DMS79 treated with DMSO at 0.1 percent for 48 hours (cell line): ENCODE data around the gene C11orf58.
A peak's percentile ranks its signal among the peaks of the same experiment; 100 is the strongest.

Experiments
- DNase-seq: peaks from one replicate; lab custom pipeline; 2025; lab: John Stamatoyannopoulos, UW

Gene C11orf58

DNA sequence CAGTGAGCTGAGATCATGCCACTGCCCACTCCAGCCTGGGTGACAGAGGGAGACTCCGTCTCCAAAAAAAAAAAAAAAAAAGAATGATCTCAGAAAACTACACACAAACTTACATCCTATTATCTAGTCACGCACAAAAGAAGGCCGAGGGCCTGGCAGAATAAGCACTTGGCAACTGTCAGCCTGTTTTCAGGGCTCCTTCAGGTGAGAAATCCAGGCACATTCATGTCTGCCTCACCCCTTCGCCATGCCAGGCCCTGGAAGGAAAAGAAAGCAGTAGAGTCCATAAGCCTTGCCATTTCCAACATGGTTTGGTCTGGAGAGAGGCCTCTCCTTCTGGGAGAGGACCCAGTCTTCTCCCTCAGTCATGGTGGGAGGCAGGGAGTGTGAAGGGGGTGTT lies 30.9 kb downstream of the C11orf58 start:
- DNase-seq, result no peak

DNA sequence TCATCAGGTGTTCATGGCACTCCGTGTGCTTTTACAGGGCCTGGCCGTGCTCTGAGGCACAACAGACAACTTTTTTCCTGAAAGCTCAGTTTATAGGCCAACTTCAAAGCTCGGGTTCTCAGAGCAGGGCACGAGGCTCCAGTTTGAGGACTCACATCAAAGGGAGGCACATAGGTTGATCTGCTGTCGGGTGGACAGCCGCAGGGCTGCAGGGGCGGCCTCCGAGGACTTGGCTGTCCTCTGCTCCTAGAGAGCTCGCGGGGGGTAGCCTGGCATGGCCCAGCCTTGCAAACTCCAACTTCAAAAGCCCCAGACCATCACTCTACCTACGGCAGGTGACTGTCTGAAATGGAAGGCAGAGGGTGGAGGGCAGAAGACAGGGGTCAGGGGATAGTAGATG lies 31.6 kb downstream of the C11orf58 start:
- DNase-seq, result no peak

DNA sequence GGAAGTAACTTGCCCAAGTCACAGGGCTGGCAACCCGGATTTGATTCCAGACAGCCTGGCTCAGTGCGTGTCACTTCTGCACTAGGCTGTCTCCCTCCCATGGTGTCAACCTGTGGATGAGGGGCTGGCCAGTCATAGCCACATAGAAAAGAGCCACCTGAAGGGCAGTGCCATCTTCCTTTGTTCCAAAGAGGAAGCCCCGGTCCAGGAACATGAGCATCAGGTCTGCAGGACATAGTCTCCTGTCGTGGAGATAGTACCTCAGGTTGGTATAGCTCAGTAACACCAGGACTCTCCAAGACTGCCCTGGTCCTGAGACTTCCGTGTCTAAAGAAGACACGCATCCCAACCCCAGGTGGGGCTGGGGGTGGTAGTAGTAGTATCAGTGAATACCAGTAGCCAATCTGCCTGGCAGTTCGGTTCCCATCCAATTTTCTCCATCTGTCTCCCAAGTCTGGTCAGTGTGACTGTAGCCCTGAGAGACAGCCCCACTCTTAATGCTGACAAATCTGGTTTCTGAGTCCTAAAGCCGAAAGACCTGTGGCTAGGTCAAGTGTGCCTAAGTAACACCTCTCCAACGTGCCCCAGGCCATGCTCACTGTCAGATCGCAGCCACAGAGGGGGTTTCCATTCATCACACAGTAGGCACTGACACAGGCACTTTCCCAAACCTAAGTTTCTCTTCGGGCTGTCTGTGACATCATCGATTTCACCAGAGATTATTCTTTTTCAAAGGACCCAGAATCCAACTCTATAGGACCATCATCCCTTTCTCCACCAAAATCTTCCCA lies 33.1 kb downstream of the C11orf58 start:
- no peak for DNase-seq

GRCh38 chr11:16772141-16772512 lies 33.7 kb downstream of the C11orf58 start:
- DNase-seq, result no peak

GRCh38 chr11:16773981-16774935 lies 35.8 kb downstream of the C11orf58 start:
- DNase-seq, result no peak

GRCh38 chr11:16774936-16775613 lies 36.6 kb downstream of the C11orf58 start:
- DNase-seq, result no peak

- DNase-seq, result peak; percentile 10
Measured at GRCh38 chr11:16775614-16776283, 37.3 kb downstream of the C11orf58 start.

- peak; percentile 92 for DNase-seq
Measured at GRCh38 chr11:16776711-16777612, 38.5 kb downstream of the C11orf58 start.

DNA sequence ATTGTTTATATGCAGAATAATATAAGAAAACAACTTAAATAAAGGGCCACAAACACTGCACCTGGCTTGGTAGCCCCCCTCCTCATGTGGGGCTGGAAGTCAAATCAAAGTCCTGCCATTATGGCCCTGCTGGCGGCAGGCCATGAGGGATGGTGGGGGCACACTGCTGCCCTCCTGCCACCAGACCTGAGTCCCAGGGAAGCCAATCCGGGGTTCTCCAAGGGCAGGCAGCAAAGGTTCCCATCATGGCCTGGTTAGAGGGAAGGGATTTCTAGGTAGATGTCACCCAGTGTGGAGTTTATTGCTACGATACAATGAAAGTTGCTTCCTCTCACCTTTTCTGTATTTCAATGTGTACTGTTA lies 39.1 kb downstream of the C11orf58 start:
- no peak for DNase-seq

DNA sequence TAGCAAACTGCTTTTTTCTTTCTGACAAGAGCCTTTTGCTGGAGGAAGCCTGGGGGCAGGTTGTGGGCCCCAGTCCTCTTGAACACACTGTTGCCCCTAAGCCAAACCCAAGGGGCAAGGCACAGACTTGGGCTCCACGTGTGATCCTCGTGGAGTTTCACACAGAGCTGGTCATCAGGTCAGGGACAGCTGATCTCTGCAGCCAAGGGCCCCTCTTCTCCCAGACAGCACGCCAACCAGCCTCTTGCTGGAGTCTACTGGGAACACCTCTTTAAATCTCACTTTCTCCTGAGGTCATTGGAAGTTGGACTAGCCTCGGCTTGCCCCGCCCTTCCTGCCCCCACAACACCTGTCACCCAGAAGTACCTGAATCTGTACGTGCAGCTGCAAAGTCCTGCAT lies 39.8 kb downstream of the C11orf58 start:
- peak; percentile 32 for DNase-seq

DNA sequence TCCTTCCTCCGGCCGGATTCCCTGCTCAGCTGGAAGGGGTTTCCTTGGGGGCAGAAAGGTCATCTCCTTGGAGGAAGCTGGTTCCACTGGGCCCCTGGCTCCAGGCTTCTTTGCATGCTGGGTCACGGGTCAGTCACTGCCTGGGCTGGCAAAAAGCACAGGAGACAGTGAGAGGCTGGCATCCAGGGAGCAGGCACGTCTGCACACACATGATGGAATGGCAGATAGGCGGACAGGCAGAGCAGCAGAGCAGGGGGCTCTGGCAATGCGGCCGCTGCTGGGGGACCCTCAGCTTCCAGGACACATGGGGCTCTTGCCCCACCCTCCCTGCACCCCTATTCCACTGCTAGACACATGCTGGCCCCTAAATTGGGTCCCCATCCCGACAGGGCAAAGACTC lies 40.4 kb downstream of the C11orf58 start:
- no peak for DNase-seq

GRCh38 chr11:16779436-16779835 lies 41.0 kb downstream of the C11orf58 start:
- DNase-seq, result no peak

- no peak for DNase-seq
Measured at GRCh38 chr11:16780146-16780545, 41.7 kb downstream of the C11orf58 start.

DNA sequence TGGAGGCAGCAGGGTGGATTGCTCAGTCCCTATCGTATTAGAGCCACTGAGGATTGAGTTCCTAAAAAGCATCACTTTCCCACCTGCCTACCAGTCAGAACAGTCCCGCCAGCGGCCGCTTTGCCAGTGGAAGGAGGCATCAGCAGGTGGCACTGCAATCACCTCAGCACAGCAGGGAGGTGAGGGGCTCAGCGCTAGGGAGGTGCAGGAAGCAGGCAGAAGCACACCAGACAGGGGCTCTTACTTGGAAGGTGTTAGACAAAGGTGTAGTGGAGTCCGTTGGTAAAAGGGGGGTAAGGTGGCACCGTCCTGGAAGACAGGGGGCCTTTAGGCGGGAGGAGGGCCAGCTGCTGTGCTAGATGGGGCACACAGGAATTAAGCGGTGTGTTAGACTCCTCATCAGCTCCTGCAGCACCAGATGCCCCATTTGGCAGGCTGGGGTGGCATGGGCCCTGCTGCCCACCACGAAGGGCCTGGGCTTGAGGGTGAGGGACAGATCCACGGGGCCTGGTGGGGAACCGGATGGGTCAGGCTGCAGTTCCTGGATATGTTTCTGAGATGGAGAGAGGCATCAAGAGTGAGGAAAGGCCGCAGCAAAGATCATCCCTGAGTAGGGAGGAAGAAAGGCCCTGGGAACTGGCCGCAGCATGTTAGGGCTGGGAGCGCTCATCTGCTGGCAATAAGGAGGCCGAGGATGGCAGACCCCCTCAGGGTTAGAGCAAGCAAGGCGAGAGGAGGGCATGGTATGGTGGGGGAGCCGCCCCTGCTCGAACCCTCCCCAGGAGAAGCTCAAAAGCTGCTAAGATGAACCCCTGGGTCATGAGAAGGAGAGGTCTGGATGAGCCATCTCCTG lies 42.5 kb downstream of the C11orf58 start:
- DNase-seq, result no peak

- no peak for DNase-seq
Measured at GRCh38 chr11:16781936-16782919, 43.8 kb downstream of the C11orf58 start.

DNA sequence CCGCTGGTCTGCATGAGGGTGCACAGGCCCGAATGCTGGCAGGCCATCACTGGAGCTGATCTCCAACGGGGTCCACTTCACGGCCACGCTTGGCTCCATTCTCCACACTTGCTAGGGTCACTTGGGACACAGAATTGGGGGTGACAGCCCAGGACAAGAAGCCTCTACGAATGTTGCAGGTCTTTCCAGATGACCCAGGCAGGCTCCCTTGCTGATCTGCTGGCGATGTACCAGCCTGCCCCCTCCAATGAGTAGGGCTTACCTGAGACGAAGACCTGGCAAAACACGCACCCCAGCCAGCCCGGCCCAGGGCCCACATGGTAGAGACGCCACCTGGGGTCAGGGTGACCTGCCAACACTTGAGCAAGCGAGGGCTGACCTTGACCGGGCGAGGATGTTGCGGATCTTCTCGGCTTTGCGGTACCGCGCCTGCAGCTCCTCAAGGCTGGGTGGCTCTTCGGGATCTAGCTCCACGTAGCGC lies 44.9 kb downstream of the C11orf58 start:
- no peak for DNase-seq

GRCh38 chr11:16784097-16784496 lies 45.6 kb downstream of the C11orf58 start:
- no peak for DNase-seq

DNA sequence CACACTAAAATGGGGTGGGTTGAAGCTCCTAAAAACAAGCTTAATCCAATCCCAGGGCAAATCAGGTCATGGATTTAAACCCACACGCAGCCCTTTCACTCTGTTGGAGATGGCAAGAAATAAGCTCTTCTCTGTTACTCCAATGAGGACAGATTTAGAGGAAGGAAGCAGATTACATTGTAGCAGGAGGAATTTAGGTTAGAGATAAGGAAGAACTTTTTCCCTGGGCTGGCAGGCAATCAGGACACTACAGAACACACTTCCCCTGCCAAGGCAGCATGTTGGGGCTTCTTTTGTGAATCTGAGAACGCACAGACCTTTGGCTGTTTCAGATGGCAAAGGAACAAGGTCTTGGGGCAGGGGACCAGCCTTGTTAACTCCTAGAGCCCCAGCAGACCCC lies 46.2 kb downstream of the C11orf58 start:
- DNase-seq, result no peak
